Neural progenitor cell (in vitro differentiated cells): ENCODE data around the gene OR2L8. TPM values are rescaled to one million over a fixed set of nuclear protein-coding genes. Genes with fewer than 3 reads are reported as not detected.

Source experiments
- DNase-seq: peaks from one replicate; pipeline ENCODE4 v3.0.0-alpha.2; 2016; ENCODE audit warnings: low spot score
- H2AFZ ChIP-seq: fragments of 200-600 bp; sonication (generic); replicated peaks from 2 replicates; pipeline ENCODE4 v1.6.1; 2016; ENCODE audit warnings: antibody characterized with exemption
- H3F3A ChIP-seq: fragments of 200-600 bp; sonication (generic); 2 replicates; pipeline ENCODE4 v1.6.1; 2016; ENCODE audit warnings: antibody characterized with exemption, low read depth
- H3K27ac ChIP-seq: fragments of 200-600 bp; sonication (generic); 2 replicates; pipeline ENCODE4 v1.5.1; 2016; ENCODE audit warnings: mild to moderate bottlenecking
- H3K27me3 ChIP-seq: fragments of 200-600 bp; sonication (generic); 2 replicates; pipeline ENCODE4 v1.6.1; 2016; ENCODE audit warnings: mild to moderate bottlenecking, moderate library complexity
- H3K36me3 ChIP-seq: fragments of 200-600 bp; sonication (generic); 2 replicates; pipeline ENCODE4 v1.5.1; 2016
- H3K4me1 ChIP-seq: fragments of 200-600 bp; sonication (generic); 2 replicates; pipeline ENCODE4 v1.6.1; 2016; ENCODE audit warnings: mixed run types
- H3K4me2 ChIP-seq: fragments of 200-600 bp; sonication (generic); 2 replicates; pipeline ENCODE4 v1.6.1; 2016
- H3K4me3 ChIP-seq: fragments of 200-600 bp; sonication (generic); 2 replicates; pipeline ENCODE4 v1.5.1; 2016
- H3K79me2 ChIP-seq: fragments of 200-600 bp; sonication (generic); 2 replicates; pipeline ENCODE4 v1.6.1; 2016; ENCODE audit warnings: low read depth
- H3K9ac ChIP-seq: fragments of 200-600 bp; sonication (generic); 2 replicates; pipeline ENCODE4 v1.6.1; 2016
- H3K9me3 ChIP-seq: fragments of 200-600 bp; sonication (generic); 2 replicates; pipeline ENCODE4 v1.5.1; 2016; ENCODE audit warnings: low read depth
- H4K20me1 ChIP-seq: fragments of 200-600 bp; sonication (generic); 2 replicates; pipeline ENCODE4 v1.6.1; 2016; ENCODE audit warnings: low read depth
- H3K27ac Mint-ChIP-seq: 3 replicates; pipeline ENCODE4 v1.8.0; 2021; ENCODE audit warnings: mixed read lengths
- H3K27me3 Mint-ChIP-seq: 2 replicates; pipeline ENCODE4 v1.8.0; 2022; ENCODE audit warnings: low read depth, mild to moderate bottlenecking, inconsistent platforms, moderate library complexity, mixed read lengths; ENCODE audit not compliant: insufficient read depth
- H3K36me3 Mint-ChIP-seq: 3 replicates; pipeline ENCODE4 v1.8.0; 2021; ENCODE audit warnings: mixed read lengths
- H3K4me1 Mint-ChIP-seq: 3 replicates; pipeline ENCODE4 v1.8.0; 2021; ENCODE audit warnings: mixed read lengths
- H3K4me3 Mint-ChIP-seq: 3 replicates; pipeline ENCODE4 v1.8.0; 2021; ENCODE audit warnings: mild to moderate bottlenecking, moderate library complexity, mixed read lengths
- H3K9me3 Mint-ChIP-seq: 3 replicates; pipeline ENCODE4 v1.8.0; 2020; ENCODE audit warnings: mixed read lengths
- CTCF ChIP-seq: fragments of 200-600 bp; sonication (generic); IDR thresholded peaks from 2 replicates; pipeline ENCODE4 v1.5.1; 2017; ENCODE audit warnings: antibody characterized with exemption, mild to moderate bottlenecking
- EZH2 ChIP-seq: fragments of 200-600 bp; sonication (generic); IDR thresholded peaks from 2 replicates; pipeline ENCODE4 v1.6.1; 2017; ENCODE audit warnings: antibody characterized with exemption, mild to moderate bottlenecking, moderate library complexity
- EZH2phosphoT487 ChIP-seq: fragments of 200-600 bp; sonication (generic); IDR thresholded peaks from 2 replicates; pipeline ENCODE4 v1.6.1; 2017; ENCODE audit warnings: antibody characterized with exemption
- total RNA-seq: library from RNA; depleted of rRNA; stranded (reverse); fragments of >200 nt; gene quantifications from 2 replicates; pipeline ENCODE4 v1.2.3, GENCODE V29; 2015; ENCODE audit warnings: low replicate concordance

The OR2L8 gene
- total RNA-seq, 1 donor from 2014 or later = not detected

GRCh38 chr1:247953408-247953807 lies 4.8 kb downstream of the OR2L8 start:
- Mint-ChIP-seq H3K27me3 (no peaks in the 10 kb centered on the region), H3K4me3 (no peak overlapping the region), H3K27ac (no peak overlapping the region), H3K4me1 (no peaks in the 10 kb centered on the region), H3K36me3 (no peaks in the 10 kb centered on the region), H3K9me3 (peaks cover 25% of the 10 kb centered on the region)
- Histone ChIP-seq H3K4me3 (no peak overlapping the region), H3K9me3 (peaks cover 16% of the 10 kb centered on the region), H4K20me1 (no peaks in the 10 kb centered on the region), H3K36me3 (no peaks in the 10 kb centered on the region), H3K27ac (no peak overlapping the region), H3K4me2 (no peak overlapping the region), H3K4me1 (no peaks in the 10 kb centered on the region), H2AFZ (no peak overlapping the region), H3K27me3 (no peaks in the 10 kb centered on the region), H3K9ac (no peak overlapping the region), H3F3A (no peaks in the 10 kb centered on the region), H3K79me2 (no peaks in the 10 kb centered on the region)
- no peak for DNase-seq
- TF ChIP-seq CTCF (no peak), EZH2phosphoT487 (no peak), EZH2 (no peak)

GRCh38 chr1:247961791-247962190 lies 13.1 kb downstream of the OR2L8 start:
- H3K36me3 Mint-ChIP-seq = no peaks in the 10 kb centered on the region
- H3K79me2 ChIP-seq = no peaks in the 10 kb centered on the region
- no peak for DNase-seq
- H3K27ac ChIP-seq = no peak overlapping the region
- no peak overlapping the region for H3K4me3 ChIP-seq
- H3K36me3 ChIP-seq = no peaks in the 10 kb centered on the region
- H3K9me3 ChIP-seq = peaks cover 7% of the 10 kb centered on the region
- no peak overlapping the region for H3K9ac ChIP-seq
- H3K27me3 Mint-ChIP-seq = no peaks in the 10 kb centered on the region
- no peaks in the 10 kb centered on the region for H3K4me1 Mint-ChIP-seq
- no peak overlapping the region for H3K27ac Mint-ChIP-seq
- TF ChIP-seq CTCF (no peak), EZH2phosphoT487 (no peak), EZH2 (no peak)
- H4K20me1 ChIP-seq = no peaks in the 10 kb centered on the region
- no peaks in the 10 kb centered on the region for H3K4me1 ChIP-seq
- H3K9me3 Mint-ChIP-seq = peaks cover 10% of the 10 kb centered on the region
- no peaks in the 10 kb centered on the region for H3F3A ChIP-seq
- no peak overlapping the region for H2AFZ ChIP-seq
- no peak overlapping the region for H3K4me3 Mint-ChIP-seq
- no peaks in the 10 kb centered on the region for H3K27me3 ChIP-seq
- H3K4me2 ChIP-seq = no peak overlapping the region

- Histone ChIP-seq H3K9me3 (peaks cover 7% of the 10 kb centered on the region), H3K4me3 (no peak overlapping the region), H3K27me3 (no peaks in the 10 kb centered on the region), H3K36me3 (no peaks in the 10 kb centered on the region), H3K9ac (no peak overlapping the region), H3K27ac (no peak overlapping the region), H3K4me2 (no peak overlapping the region), H3K79me2 (no peaks in the 10 kb centered on the region), H3F3A (no peaks in the 10 kb centered on the region), H3K4me1 (no peaks in the 10 kb centered on the region), H4K20me1 (no peaks in the 10 kb centered on the region), H2AFZ (no peak overlapping the region)
- H3K4me1 Mint-ChIP-seq = no peaks in the 10 kb centered on the region
- H3K36me3 Mint-ChIP-seq = no peaks in the 10 kb centered on the region
- peaks cover 4% of the 10 kb centered on the region for H3K9me3 Mint-ChIP-seq
- no peak for DNase-seq
- H3K4me3 Mint-ChIP-seq = no peak overlapping the region
- no peaks in the 10 kb centered on the region for H3K27me3 Mint-ChIP-seq
- TF ChIP-seq CTCF = no peak
- no peak for TF ChIP-seq EZH2phosphoT487
- no peak for TF ChIP-seq EZH2
- H3K27ac Mint-ChIP-seq = no peak overlapping the region
Observed at GRCh38 chr1:247962911-247963588, 14.4 kb downstream of the OR2L8 start.
